ENCODE data around the gene LENG8.

The LENG8 gene

DNA sequence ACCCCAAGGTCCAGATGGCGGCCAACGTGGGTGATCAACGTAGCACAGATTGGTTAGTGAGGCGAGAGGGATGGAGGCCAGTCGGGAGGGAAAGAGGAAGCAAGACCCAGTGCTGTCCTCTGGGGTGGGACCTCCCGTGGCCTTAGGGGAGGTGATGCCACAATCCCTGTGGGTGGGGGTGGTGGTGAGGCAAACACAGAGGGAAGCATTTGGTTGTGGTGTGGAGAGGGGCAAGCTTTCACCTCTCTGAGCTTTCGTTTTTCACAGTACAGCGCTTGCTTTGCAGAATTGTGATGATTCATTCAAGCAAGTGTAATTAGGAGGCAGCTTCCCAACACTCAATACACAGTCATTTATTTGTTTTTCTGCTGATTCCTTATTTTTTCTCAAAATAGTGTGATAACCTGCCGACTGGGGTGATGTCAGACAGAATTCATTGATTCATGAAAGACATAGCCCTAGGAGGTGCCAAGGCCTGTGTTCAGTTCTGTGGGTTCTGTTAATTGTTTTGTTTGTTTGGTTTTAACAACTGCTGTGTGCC, 2.4 kb downstream of the LENG8 start:
- no peaks in the 10 kb centered on the region for H3K9me3 ChIP-seq (replicated peaks; ENCODE audit: low read length)
- H3K9ac ChIP-seq (ENCODE audit: low read depth, low read length), result peak overlapping the region; percentile 99
- peaks cover 27% of the 10 kb centered on the region for H3K4me1 ChIP-seq (ENCODE audit: control insufficient read depth, insufficient read depth, low read length)
- peak overlapping the region; percentile 93 for H3K4me2 ChIP-seq (ENCODE audit: low read length)
- H3K36me3 ChIP-seq (ENCODE audit: insufficient read depth, low read length), result peaks cover 72% of the 10 kb centered on the region
- peak overlapping the region; percentile 89 for H3K4me3 ChIP-seq (ENCODE audit: low read length)
- H3K27me3 ChIP-seq (ENCODE audit: control insufficient read depth, insufficient read depth, low read length), result no peaks in the 10 kb centered on the region

- peaks cover 24% of the 10 kb centered on the region for H3K4me1 ChIP-seq (ENCODE audit: control insufficient read depth, insufficient read depth, low read length)
- no peak overlapping the region for H3K4me3 ChIP-seq (ENCODE audit: low read length)
- H3K9me3 ChIP-seq (replicated peaks; ENCODE audit: low read length), result no peaks in the 10 kb centered on the region
- peaks cover 74% of the 10 kb centered on the region for H3K36me3 ChIP-seq (ENCODE audit: insufficient read depth, low read length)
- peak overlapping the region; percentile 6 for H3K9ac ChIP-seq (ENCODE audit: low read depth, low read length)
- H3K4me2 ChIP-seq (ENCODE audit: low read length), result peak overlapping the region; percentile 93
- H3K27me3 ChIP-seq (ENCODE audit: control insufficient read depth, insufficient read depth, low read length), result no peaks in the 10 kb centered on the region
Observed at GRCh38 chr19:54451997-54452396, 3.0 kb downstream of the LENG8 start.

- no peaks in the 10 kb centered on the region for H3K27me3 ChIP-seq (ENCODE audit: control insufficient read depth, insufficient read depth, low read length)
- H3K36me3 ChIP-seq (ENCODE audit: insufficient read depth, low read length), result peaks cover 77% of the 10 kb centered on the region
- peaks cover 19% of the 10 kb centered on the region for H3K4me1 ChIP-seq (ENCODE audit: control insufficient read depth, insufficient read depth, low read length)
- H3K4me3 ChIP-seq (ENCODE audit: low read length), result no peak overlapping the region
- peak overlapping the region; percentile 2 for H3K9ac ChIP-seq (ENCODE audit: low read depth, low read length)
- no peak overlapping the region for H3K4me2 ChIP-seq (ENCODE audit: low read length)
- H3K9me3 ChIP-seq (replicated peaks; ENCODE audit: low read length), result no peaks in the 10 kb centered on the region
Observed at GRCh38 chr19:54452626-54453025, 3.6 kb downstream of the LENG8 start.

DNA sequence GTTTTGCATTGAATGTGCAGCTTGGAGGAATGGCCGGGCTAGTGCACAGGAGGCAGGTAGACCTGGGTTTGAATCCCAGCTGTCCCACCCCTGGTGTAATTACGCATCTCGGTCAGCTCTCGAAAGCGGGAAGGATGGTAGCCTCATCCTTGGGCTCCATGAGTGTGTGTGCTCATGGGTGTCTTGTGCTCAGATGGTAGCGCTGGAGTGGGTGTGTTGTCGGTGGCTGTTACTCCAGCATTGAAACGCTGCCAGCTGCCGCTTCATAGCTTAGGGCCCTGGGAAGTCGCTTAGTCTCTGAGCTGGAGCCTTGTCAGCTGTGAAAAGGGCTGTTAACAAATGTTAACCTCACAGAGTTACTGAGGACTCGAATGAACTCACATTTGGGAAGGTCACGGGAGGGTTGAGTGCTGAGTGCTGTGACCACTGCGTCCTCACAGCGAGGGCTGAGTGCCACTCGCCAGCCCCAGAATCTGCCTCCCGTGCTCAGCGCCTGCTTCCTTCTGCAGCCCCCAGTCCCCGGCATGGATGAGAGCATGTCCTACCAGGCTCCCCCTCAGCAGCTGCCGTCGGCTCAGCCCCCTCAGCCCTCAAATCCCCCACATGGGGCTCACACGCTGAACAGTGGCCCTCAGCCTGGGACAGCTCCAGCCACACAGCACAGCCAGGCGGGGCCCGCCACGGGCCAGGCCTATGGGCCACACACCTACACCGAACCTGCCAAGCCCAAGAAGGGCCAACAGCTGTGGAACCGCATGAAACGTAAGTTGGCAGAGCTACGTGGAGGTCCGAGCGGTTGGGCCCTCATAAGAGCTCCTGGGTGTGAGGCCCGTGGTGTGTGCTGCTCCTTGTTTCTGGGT, 5.2 kb downstream of the LENG8 start:
- H3K4me3 ChIP-seq (ENCODE audit: low read length), result no peak overlapping the region
- H3K4me1 ChIP-seq (ENCODE audit: control insufficient read depth, insufficient read depth, low read length), result peaks cover 19% of the 10 kb centered on the region

GRCh38 chr19:54454781-54455675, 6.0 kb downstream of the LENG8 start:
- Histone ChIP-seq H3K4me1 (ENCODE audit: control insufficient read depth, insufficient read depth, low read length) (peaks cover 19% of the 10 kb centered on the region), H3K9ac (ENCODE audit: low read depth, low read length) (no peak overlapping the region), H3K9me3 (replicated peaks; ENCODE audit: low read length) (no peaks in the 10 kb centered on the region), H3K36me3 (ENCODE audit: insufficient read depth, low read length) (peaks cover 90% of the 10 kb centered on the region), H3K27me3 (ENCODE audit: control insufficient read depth, insufficient read depth, low read length) (no peaks in the 10 kb centered on the region), H3K4me2 (ENCODE audit: low read length) (no peak overlapping the region), H3K4me3 (ENCODE audit: low read length) (no peak overlapping the region)

More for the DNA sequence above, 5.2 kb downstream of the LENG8 start:
- Histone ChIP-seq H3K9ac (ENCODE audit: low read depth, low read length) (no peak overlapping the region), H3K9me3 (replicated peaks; ENCODE audit: low read length) (no peaks in the 10 kb centered on the region), H3K27me3 (ENCODE audit: control insufficient read depth, insufficient read depth, low read length) (no peaks in the 10 kb centered on the region), H3K36me3 (ENCODE audit: insufficient read depth, low read length) (peaks cover 92% of the 10 kb centered on the region), H3K4me2 (ENCODE audit: low read length) (no peak overlapping the region)

DNA sequence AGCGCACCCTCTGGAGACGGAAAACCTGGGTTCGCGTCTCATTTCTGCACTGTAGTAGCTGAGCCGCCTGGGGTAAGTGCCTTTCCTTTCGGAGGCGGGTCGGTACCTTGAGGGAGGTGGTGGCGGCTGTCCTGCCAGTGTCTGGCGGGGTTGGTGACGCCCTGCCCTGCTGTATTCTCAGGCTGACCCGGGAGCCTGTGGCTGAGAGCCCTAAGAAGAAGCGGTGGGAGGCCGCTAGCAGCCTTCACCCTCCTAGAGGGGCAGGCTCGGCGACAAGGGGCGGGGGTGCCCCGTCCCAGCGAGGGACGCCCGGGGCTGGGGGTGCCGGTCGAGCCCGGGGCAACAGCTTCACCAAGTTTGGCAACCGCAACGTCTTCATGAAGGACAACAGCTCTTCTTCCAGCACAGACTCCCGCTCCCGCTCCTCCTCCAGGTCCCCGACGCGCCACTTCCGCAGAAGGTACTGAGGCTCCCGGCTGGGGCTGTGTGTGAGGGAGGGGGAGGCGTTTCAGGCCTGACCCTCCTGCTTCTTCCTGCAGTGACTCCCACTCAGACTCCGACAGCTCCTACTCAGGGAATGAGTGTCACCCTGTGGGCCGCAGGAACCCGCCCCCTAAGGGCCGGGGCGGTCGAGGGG, 6.9 kb downstream of the LENG8 start:
- H3K4me2 ChIP-seq (ENCODE audit: low read length), result no peak overlapping the region
- peaks cover 12% of the 10 kb centered on the region for H3K4me1 ChIP-seq (ENCODE audit: control insufficient read depth, insufficient read depth, low read length)
- no peak overlapping the region for H3K9ac ChIP-seq (ENCODE audit: low read depth, low read length)
- no peaks in the 10 kb centered on the region for H3K9me3 ChIP-seq (replicated peaks; ENCODE audit: low read length)
- no peak overlapping the region for H3K4me3 ChIP-seq (ENCODE audit: low read length)
- no peaks in the 10 kb centered on the region for H3K27me3 ChIP-seq (ENCODE audit: control insufficient read depth, insufficient read depth, low read length)
- peaks cover 87% of the 10 kb centered on the region for H3K36me3 ChIP-seq (ENCODE audit: insufficient read depth, low read length)

GRCh38 chr19:54456423-54457373, 7.7 kb downstream of the LENG8 start:
- peaks cover 9% of the 10 kb centered on the region for H3K4me1 ChIP-seq (ENCODE audit: control insufficient read depth, insufficient read depth, low read length)
- no peak overlapping the region for H3K9ac ChIP-seq (ENCODE audit: low read depth, low read length)
- no peak overlapping the region for H3K4me3 ChIP-seq (ENCODE audit: low read length)
- no peaks in the 10 kb centered on the region for H3K9me3 ChIP-seq (replicated peaks; ENCODE audit: low read length)
- H3K4me2 ChIP-seq (ENCODE audit: low read length), result no peak overlapping the region
- H3K27me3 ChIP-seq (ENCODE audit: control insufficient read depth, insufficient read depth, low read length), result no peaks in the 10 kb centered on the region
- H3K36me3 ChIP-seq (ENCODE audit: insufficient read depth, low read length), result peaks cover 86% of the 10 kb centered on the region

- Histone ChIP-seq H3K4me3 (ENCODE audit: low read length) (no peak overlapping the region), H3K4me2 (ENCODE audit: low read length) (no peak overlapping the region), H3K9ac (ENCODE audit: low read depth, low read length) (no peak overlapping the region), H3K9me3 (replicated peaks; ENCODE audit: low read length) (no peaks in the 10 kb centered on the region), H3K4me1 (ENCODE audit: control insufficient read depth, insufficient read depth, low read length) (peaks cover 17% of the 10 kb centered on the region), H3K27me3 (ENCODE audit: control insufficient read depth, insufficient read depth, low read length) (no peaks in the 10 kb centered on the region), H3K36me3 (ENCODE audit: insufficient read depth, low read length) (peaks cover 85% of the 10 kb centered on the region)
Observed at GRCh38 chr19:54457773-54458647, 9.0 kb downstream of the LENG8 start.

- Histone ChIP-seq H3K36me3 (ENCODE audit: insufficient read depth, low read length) (peaks cover 77% of the 10 kb centered on the region), H3K9me3 (replicated peaks; ENCODE audit: low read length) (no peaks in the 10 kb centered on the region), H3K27me3 (ENCODE audit: control insufficient read depth, insufficient read depth, low read length) (no peaks in the 10 kb centered on the region), H3K4me2 (ENCODE audit: low read length) (no peak overlapping the region), H3K4me3 (ENCODE audit: low read length) (no peak overlapping the region), H3K4me1 (ENCODE audit: control insufficient read depth, insufficient read depth, low read length) (peaks cover 23% of the 10 kb centered on the region), H3K9ac (ENCODE audit: low read depth, low read length) (no peak overlapping the region)
Observed at GRCh38 chr19:54458648-54459281, 9.8 kb downstream of the LENG8 start.

All from skeletal muscle satellite cell (primary cell).